ENCODE results near the gene CFAP74.

- TF ChIP-seq ZNF12 (CRISPR knock-in tag; IDR thresholded peaks at IDR 0.05) (no peak), BCLAF1 (IDR thresholded peaks at IDR 0.05; ENCODE audit: borderline replicate concordance in 1 of 2, control insufficient read depth in 1 of 2, low read depth in 2 of 2, low read length in 1 of 2) (no peak), TAF1 (IDR thresholded peaks at IDR 0.05; ENCODE audit: control insufficient read depth, extremely low read depth, insufficient read depth, low read length, severe bottlenecking) (no peak), GTF2E2 (tag; IDR thresholded peaks at IDR 0.05) (no peak), PML (IDR thresholded peaks at IDR 0.05; ENCODE audit: low read length) (no peak), CREB1 (IDR thresholded peaks at IDR 0.05) (no peak), CREB1 (CRISPR knock-in tag; IDR thresholded peaks at IDR 0.05) (no peak), GTF2A2 (tag; IDR thresholded peaks at IDR 0.05) (no peak), RBBP5 (IDR thresholded peaks at IDR 0.05; ENCODE audit: borderline replicate concordance, insufficient read depth, low read length, poor library complexity, severe bottlenecking) (no peak), FOSL1 (tag; conservative IDR thresholded peaks at IDR 0.05) (no peak), CTCF (IDR thresholded peaks at IDR 0.05 in 2 of 3, conservative IDR thresholded peaks at IDR 0.05 in 1 of 3; ENCODE audit: insufficient read depth in 2 of 3, low read depth in 1 of 3, low read length in 3 of 3) (no peak), MAX (CRISPR knock-in tag; IDR thresholded peaks at IDR 0.05) (no peak), KLF16 (IDR thresholded peaks at IDR 0.05) (no peak)
Observed at GRCh38 chr1:1911350-1912041, 92.1 kb downstream of the CFAP74 start.
